Neuronal stem cell (in vitro differentiated cells): ENCODE measurements around the gene CRK.
A peak's percentile ranks its signal among the peaks of the same experiment; 100 is the strongest.

Experiments used
- DNase-seq: peaks from one replicate; pipeline ENCODE4 v3.0.0-alpha.2; 2013; ENCODE audit warnings: low spot score
- H2AFZ ChIP-seq: one replicate; pipeline ENCODE4 v1.6.1; 2013; ENCODE audit warnings: mild to moderate bottlenecking, low read length, inconsistent platforms
- H2AK5ac ChIP-seq: 2 replicates; pipeline ENCODE4 v1.6.1; 2013; ENCODE audit warnings: low read depth, mild to moderate bottlenecking, inconsistent platforms, low read length, moderate library complexity, mixed read lengths
- H2BK120ac ChIP-seq: 2 replicates; pipeline ENCODE4 v1.6.1; 2013; ENCODE audit warnings: low read depth, mild to moderate bottlenecking, inconsistent platforms, low read length, moderate library complexity, mixed read lengths
- H2BK12ac ChIP-seq: one replicate; pipeline ENCODE4 v1.6.1; 2013; ENCODE audit warnings: low read length, inconsistent platforms
- H2BK15ac ChIP-seq: 2 replicates; pipeline ENCODE4 v1.6.1; 2013; ENCODE audit warnings: mild to moderate bottlenecking, low read length, inconsistent platforms, mixed read lengths
- H2BK5ac ChIP-seq: one replicate; pipeline ENCODE4 v1.6.1; 2013; ENCODE audit warnings: inconsistent platforms, mild to moderate bottlenecking, low read length, moderate library complexity
- H3K14ac ChIP-seq: one replicate; pipeline ENCODE4 v1.6.1; 2013; ENCODE audit warnings: low read length, inconsistent platforms
- H3K18ac ChIP-seq: 2 replicates; pipeline ENCODE4 v1.6.1; 2013; ENCODE audit warnings: low read length, inconsistent platforms
- H3K23ac ChIP-seq: 2 replicates; pipeline ENCODE4 v1.6.1; 2013; ENCODE audit warnings: low read depth, mild to moderate bottlenecking, mixed read lengths, low read length, inconsistent platforms; ENCODE audit not compliant: poor library complexity
- H3K27ac ChIP-seq: replicated peaks from 3 replicates; pipeline ENCODE4 v1.5.1; 2013; ENCODE audit warnings: low read length, inconsistent platforms
- H3K27me3 ChIP-seq, 3 experiments: 2 replicates each; pipeline ENCODE4 v1.6.1; 2013; ENCODE audit warnings: low read length in 3 of 3, mild to moderate bottlenecking in 2 of 3, inconsistent platforms in 1 of 3, low read depth in 1 of 3, mixed read lengths in 1 of 3, moderate library complexity in 1 of 3; ENCODE audit not compliant: control insufficient read depth in 3 of 3, insufficient read depth in 3 of 3
- H3K36me3 ChIP-seq, 2 donors: replicated peaks in 1 of 2; 2 replicates each; pipeline ENCODE4 v1.6.1; 2013; ENCODE audit warnings: low read length in 2 of 2; ENCODE audit not compliant: control insufficient read depth in 2 of 2, insufficient read depth in 2 of 2
- H3K4ac ChIP-seq: 2 replicates; pipeline ENCODE4 v1.6.1; 2013; ENCODE audit warnings: inconsistent platforms, mild to moderate bottlenecking, low read length, moderate library complexity
- H3K4me1 ChIP-seq, 2 donors: 1 replicate in 1 of 2; 2 replicates in 1 of 2; pipeline ENCODE4 v1.6.1; 2013; ENCODE audit warnings: low read length in 2 of 2, low read depth in 1 of 2; ENCODE audit not compliant: control insufficient read depth in 2 of 2, insufficient read depth in 1 of 2
- H3K4me2 ChIP-seq: one replicate; pipeline ENCODE4 v1.6.1; 2013; ENCODE audit warnings: mild to moderate bottlenecking, low read length, inconsistent platforms; ENCODE audit not compliant: insufficient read depth, poor library complexity, severe bottlenecking
- H3K4me3 ChIP-seq, 2 donors: 2 replicates each; pipeline ENCODE4 v1.5.1; 2013; ENCODE audit warnings: low read length in 2 of 2, mild to moderate bottlenecking in 2 of 2, inconsistent platforms in 1 of 2, moderate library complexity in 1 of 2
- H3K79me1 ChIP-seq: one replicate; pipeline ENCODE4 v1.6.1; 2013; ENCODE audit warnings: low read depth, mild to moderate bottlenecking, inconsistent platforms, low read length, moderate library complexity
- H3K9ac ChIP-seq: one replicate; pipeline ENCODE4 v1.6.1; 2013; ENCODE audit warnings: mild to moderate bottlenecking, low read depth, low read length, inconsistent platforms; ENCODE audit not compliant: poor library complexity
- H3K9me3 ChIP-seq, 2 donors: replicated peaks in 1 of 2; 2 replicates each; pipeline versions ENCODE3 to v1.6.1; 2013; ENCODE audit warnings: low read length in 2 of 2, mild to moderate bottlenecking in 2 of 2, inconsistent platforms in 1 of 2, low read depth in 1 of 2, mixed read lengths in 1 of 2, moderate library complexity in 1 of 2; ENCODE audit not compliant: control insufficient read depth in 2 of 2, insufficient read depth in 1 of 2
- H4K8ac ChIP-seq: one replicate; pipeline ENCODE4 v1.6.1; 2013; ENCODE audit warnings: low read depth, mild to moderate bottlenecking, inconsistent platforms, low read length, moderate library complexity
- H4K91ac ChIP-seq: one replicate; pipeline ENCODE4 v1.6.1; 2013; ENCODE audit warnings: low read length, low read depth, mild to moderate bottlenecking, inconsistent platforms; ENCODE audit not compliant: poor library complexity
- WGBS, 2 donors: extraction: QIAGEN DNeasy Blood & Tissue Kit; methylation state at CpG; one replicate each; pipeline ENCODE4 v1.1.7; 2013; ENCODE audit warnings: missing lambda C conversion rate in 2 of 2, mixed read lengths in 1 of 2; ENCODE audit not compliant: insufficient read length in 2 of 2, insufficient replicate concordance in 1 of 2; ENCODE audit errors: extremely low coverage in 2 of 2; 5-methylcytosine and 5-hydroxymethylcytosine counted together

The CRK gene

DNA sequence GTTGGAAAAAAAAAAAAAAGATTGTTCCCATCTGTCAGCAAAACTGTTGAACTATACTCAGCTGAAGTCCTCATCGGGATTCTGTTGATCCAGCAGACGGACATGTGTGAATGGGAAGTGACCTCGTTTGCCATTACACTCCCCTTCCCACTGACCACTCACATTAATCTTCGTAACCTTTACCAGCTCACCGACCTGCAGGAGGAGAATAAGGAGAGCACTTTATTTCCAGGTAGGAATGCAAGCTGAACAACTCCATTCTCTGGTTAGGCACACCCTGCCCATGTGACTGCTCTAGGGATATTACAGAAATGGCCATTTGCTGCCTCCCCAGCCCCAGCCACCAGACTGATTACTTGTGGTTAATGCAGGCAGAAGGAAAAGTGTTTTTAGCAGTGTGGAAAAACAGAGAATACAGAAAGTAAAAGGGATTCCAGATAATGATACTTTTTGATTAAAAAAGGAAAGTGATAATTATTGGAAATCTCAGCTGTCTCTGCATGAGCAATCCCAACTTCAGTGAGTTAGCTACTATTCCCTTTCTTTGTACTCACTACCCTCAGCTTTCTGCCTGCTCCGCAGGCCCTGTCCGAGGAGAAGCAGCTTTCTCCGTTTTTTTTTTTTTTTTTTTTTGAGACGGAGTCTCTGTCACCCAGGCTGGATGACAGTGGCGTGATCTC lies 32.4 kb downstream of the CRK start:
- H2AFZ ChIP-seq, result no peak overlapping the region
- DNase-seq, result no peak
- H2BK5ac ChIP-seq, result no peak overlapping the region
- no peak overlapping the region for H3K4me2 ChIP-seq
- no peak overlapping the region for H2BK15ac ChIP-seq
- no peak overlapping the region for H2BK120ac ChIP-seq
- no peak overlapping the region for H3K27ac ChIP-seq
- H3K79me1 ChIP-seq, result peaks cover 5% of the 10 kb centered on the region
- no peak overlapping the region for H4K91ac ChIP-seq
- no peak overlapping the region for H2AK5ac ChIP-seq
- no peak overlapping the region for H3K4me3 ChIP-seq
- H2BK12ac ChIP-seq, result no peak overlapping the region
- H3K18ac ChIP-seq, result no peak overlapping the region
- H3K9ac ChIP-seq, result no peak overlapping the region
- H3K4ac ChIP-seq, result no peak overlapping the region
- H3K4me1 ChIP-seq, result peaks cover 0 to 3% of the 10 kb centered on the region in 2 donors
- H3K14ac ChIP-seq, result no peak overlapping the region
- WGBS, 2 donors, result no CpG with 5 or more reads among the region's 10 CpGs
- H3K9me3 ChIP-seq, result peaks cover 0 to 2% of the 10 kb centered on the region in 2 donors
- no peak overlapping the region for H3K23ac ChIP-seq
- H3K36me3 ChIP-seq, result peaks cover 25 to 77% of the 10 kb centered on the region in 2 donors
- no peak overlapping the region for H4K8ac ChIP-seq
- H3K27me3 ChIP-seq, result no peaks in the 10 kb centered on the region

DNA sequence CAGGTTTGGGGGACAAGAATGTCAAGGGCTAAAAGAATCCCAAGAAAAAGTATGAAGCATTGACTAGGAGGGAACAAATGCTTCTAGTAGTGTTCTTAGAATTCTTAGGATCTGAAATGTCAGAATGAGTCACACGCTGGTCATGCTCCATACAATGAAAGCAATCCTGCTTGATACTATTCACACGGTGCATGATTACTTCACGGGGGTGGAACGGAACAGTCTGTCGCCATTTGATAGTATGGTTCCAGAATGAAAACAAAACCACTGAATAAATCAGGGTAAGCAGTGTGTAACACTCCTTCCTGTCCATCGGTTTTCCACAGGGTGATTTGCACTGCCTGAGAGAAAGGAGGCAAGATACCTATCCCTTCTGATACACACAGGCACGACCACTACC lies 33.1 kb downstream of the CRK start:
- H2BK120ac ChIP-seq, result no peak overlapping the region
- H2AK5ac ChIP-seq, result no peak overlapping the region
- no peak overlapping the region for H3K14ac ChIP-seq
- no peak overlapping the region for H2AFZ ChIP-seq
- H3K9me3 ChIP-seq, result peaks cover 0 to 2% of the 10 kb centered on the region in 2 donors
- H2BK12ac ChIP-seq, result no peak overlapping the region
- no peak for DNase-seq
- no peak overlapping the region for H3K4me2 ChIP-seq
- H3K9ac ChIP-seq, result no peak overlapping the region
- WGBS, 2 donors, result no CpG with 5 or more reads among the region's 7 CpGs
- H3K79me1 ChIP-seq, result peaks cover 5% of the 10 kb centered on the region
- no peak overlapping the region for H3K18ac ChIP-seq
- no peak overlapping the region for H4K8ac ChIP-seq
- H2BK15ac ChIP-seq, result no peak overlapping the region
- H3K27ac ChIP-seq, result no peak overlapping the region
- no peak overlapping the region for H3K4ac ChIP-seq
- H4K91ac ChIP-seq, result no peak overlapping the region
- peaks cover 25 to 76% of the 10 kb centered on the region in 2 donors for H3K36me3 ChIP-seq
- H2BK5ac ChIP-seq, result no peak overlapping the region
- no peaks in the 10 kb centered on the region for H3K27me3 ChIP-seq
- H3K4me1 ChIP-seq, result peaks cover 0 to 3% of the 10 kb centered on the region in 2 donors
- H3K4me3 ChIP-seq, result no peak overlapping the region
- H3K23ac ChIP-seq, result no peak overlapping the region

DNA sequence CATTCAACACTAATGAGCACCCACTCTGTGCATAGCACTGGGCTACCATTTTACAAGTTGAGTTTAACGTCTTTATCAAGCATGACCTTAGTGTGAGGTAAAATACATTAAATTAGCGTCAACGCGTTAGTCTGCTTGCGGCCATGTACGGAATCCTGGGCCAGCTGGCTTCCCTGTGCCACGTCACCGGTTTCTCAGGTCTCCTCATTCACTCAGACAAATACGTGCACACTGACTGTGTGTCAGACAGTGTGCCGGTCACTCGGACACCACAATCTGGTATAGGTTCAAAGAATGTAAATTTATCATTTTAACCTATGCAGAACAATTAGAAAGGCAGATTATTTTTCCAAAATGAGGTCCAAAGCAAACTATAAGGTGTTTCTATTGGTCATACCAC lies 34.6 kb downstream of the CRK start:
- no peaks in the 10 kb centered on the region for H3K27me3 ChIP-seq
- H2BK5ac ChIP-seq, result no peak overlapping the region
- no peak overlapping the region for H2BK12ac ChIP-seq
- no peak overlapping the region for H3K14ac ChIP-seq
- WGBS, 2 donors, result no CpG with 5 or more reads among the region's 11 CpGs
- DNase-seq, result no peak
- H3K9ac ChIP-seq, result no peak overlapping the region
- H4K91ac ChIP-seq, result no peak overlapping the region
- H3K23ac ChIP-seq, result no peak overlapping the region
- peaks cover 0 to 2% of the 10 kb centered on the region in 2 donors for H3K9me3 ChIP-seq
- no peak overlapping the region for H2AFZ ChIP-seq
- H3K18ac ChIP-seq, result no peak overlapping the region
- no peak overlapping the region for H2BK15ac ChIP-seq
- H3K4ac ChIP-seq, result no peak overlapping the region
- H3K4me2 ChIP-seq, result no peak overlapping the region
- no peak overlapping the region for H3K27ac ChIP-seq
- no peak overlapping the region for H4K8ac ChIP-seq
- no peak overlapping the region for H2AK5ac ChIP-seq
- H3K4me3 ChIP-seq, result peak overlapping the region in 1 of 2 donors; percentile 8
- peaks cover 0 to 3% of the 10 kb centered on the region in 2 donors for H3K4me1 ChIP-seq
- H3K36me3 ChIP-seq, result peaks cover 25 to 73% of the 10 kb centered on the region in 2 donors
- H3K79me1 ChIP-seq, result peaks cover 5% of the 10 kb centered on the region
- no peak overlapping the region for H2BK120ac ChIP-seq

DNA sequence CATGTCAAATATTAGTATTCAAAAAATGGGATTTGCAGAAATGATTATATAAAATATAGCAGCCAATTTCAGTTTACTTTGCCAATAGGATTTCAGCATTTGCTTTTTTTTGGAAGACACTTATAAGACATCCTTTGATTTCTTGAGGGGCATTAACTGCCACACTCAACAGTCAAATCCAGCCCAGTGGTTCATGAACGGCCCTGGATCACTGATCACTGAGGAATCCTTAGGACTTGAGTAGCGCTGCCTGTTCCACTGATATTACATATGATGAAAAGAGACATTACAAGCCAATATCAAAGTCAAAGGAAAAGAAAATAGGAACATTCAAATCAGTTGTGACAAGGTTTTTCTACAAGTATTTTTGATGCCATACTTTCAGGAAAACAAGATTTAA lies 35.1 kb downstream of the CRK start:
- Histone ChIP-seq H3K79me1 (peaks cover 4% of the 10 kb centered on the region), H3K4ac (no peak overlapping the region), H3K14ac (no peak overlapping the region), H3K18ac (no peak overlapping the region), H3K23ac (no peak overlapping the region), H3K4me1 (peaks cover 0 to 3% of the 10 kb centered on the region in 2 donors), H4K91ac (no peak overlapping the region), H2BK12ac (no peak overlapping the region), H3K9ac (no peak overlapping the region), H3K27ac (no peak overlapping the region), H3K4me2 (no peak overlapping the region), H3K4me3 (no peak overlapping the region), H3K27me3 (no peaks in the 10 kb centered on the region), H2AFZ (no peak overlapping the region), H4K8ac (no peak overlapping the region), H2BK120ac (no peak overlapping the region), H3K9me3 (no peaks in the 10 kb centered on the region), H2BK15ac (no peak overlapping the region), H2BK5ac (no peak overlapping the region), H3K36me3 (peaks cover 22 to 69% of the 10 kb centered on the region in 2 donors), H2AK5ac (no peak overlapping the region)
- no peak for DNase-seq
- no CpG with 5 or more reads among the region's 2 CpGs for WGBS, 2 donors
